NCI-H510A (cell line): Measurements from ENCODE around the gene TUBG1.
A peak's percentile ranks its signal among the peaks of the same experiment; 100 is the strongest.
"Not testable (repeated sequence)": the region's sequence is repeated elsewhere in the genome, so short reads cannot be mapped to it uniquely, and the experiment has no call there.

Experiments
- DNase-seq: peaks from one replicate; lab custom pipeline; 2025; lab: John Stamatoyannopoulos, UW

The TUBG1 gene

DNA sequence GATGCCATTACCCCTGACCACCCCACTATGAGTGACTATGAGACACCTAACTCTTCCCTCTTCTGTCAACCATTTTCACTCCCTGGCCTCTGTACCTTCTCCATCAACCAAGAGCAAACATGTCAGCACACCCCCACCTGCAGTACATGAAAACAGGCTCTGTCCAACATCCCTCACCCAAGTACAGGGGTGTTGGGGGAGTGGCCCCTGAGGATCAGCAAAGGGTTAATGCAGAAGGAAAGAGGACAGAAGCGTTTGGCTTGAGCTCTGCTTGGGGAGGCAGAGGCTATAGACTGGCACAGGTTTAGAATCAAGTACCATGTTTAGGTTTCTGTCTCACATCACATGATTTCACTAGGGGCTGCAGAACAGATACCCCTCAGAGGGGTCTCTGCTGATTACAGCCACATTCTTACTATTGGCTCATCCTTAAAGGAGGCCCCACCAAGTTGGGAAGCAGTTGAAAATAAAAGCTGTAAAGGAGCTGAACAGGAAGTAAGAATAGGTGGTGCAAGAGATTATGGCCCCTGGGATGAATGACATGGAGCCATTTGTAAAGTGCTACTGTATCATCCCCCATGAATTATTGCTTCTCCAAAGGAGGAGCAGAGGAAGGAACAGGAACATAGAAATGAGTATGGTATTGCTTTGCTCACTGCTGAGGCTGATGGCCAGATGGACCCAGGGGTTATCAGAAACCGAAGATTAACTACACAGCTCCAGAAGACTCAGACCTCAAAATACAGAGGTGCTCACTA lies 29.5 kb upstream of the TUBG1 start:
- DNase-seq: no peak

DNA sequence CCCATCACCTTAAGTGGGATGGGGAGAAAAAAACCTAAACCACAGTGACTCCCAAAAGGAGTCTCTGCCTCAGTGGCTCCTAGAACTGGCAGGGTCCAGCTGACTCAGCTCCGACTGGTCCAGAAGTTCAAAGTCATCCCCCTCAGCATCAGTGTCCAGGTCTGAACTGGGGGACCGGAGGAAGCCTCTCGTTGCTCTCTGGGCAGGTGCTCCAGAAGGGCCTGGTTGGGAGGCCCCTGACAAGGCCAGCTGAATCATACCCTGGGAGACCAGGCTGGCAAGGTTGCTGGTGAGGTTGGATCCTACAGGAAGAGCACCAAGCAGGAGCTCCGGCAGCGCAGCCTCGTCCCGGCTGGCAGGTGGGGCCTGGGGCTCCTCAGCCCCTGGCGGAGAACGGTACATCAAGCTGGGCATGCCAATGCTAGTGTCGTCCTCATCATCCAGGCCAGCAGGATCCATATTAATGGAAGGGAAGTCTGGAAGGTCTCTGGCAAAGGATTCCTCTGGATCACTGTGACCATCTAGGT lies 27.7 kb upstream of the TUBG1 start:
- DNase-seq: no peak

DNA sequence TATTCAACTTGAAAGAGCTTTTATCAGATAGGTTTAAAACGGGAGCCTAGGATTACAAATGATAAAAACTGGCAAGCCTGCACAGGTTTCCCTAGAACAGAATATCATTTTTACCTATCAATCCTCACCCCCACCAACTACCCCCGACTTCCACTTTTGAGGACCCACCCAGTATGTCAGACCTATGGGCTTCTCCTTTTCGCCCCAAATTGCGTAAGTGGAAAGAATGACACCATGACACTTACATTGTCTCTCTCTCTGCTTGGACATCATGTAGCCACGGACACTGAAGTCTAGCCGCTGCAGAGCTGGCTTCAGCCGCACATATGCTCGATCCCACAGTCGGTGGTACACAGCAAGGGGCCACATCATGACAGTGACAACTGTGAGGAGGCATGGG lies 24.6 kb upstream of the TUBG1 start:
- DNase-seq: no peak

DNA sequence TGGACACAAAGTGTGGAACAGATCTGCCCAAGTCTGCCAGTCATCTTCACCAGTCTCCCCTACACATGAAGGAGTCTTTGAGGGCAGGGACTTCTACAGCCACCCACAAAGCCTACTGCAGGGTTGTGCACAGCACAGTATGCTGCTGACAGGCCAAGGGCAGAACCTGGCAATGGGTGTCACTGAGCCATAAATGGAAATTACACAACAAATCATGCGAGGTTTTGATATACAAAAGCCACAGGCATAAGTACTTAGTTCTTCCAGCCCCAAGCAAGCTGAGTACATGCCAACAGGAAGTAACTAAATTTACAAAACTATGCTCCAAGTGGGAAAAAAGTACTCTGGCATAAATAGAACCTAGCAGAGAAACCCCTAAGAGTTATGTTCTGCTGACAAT lies 24.1 kb upstream of the TUBG1 start:
- no peak for DNase-seq

DNA sequence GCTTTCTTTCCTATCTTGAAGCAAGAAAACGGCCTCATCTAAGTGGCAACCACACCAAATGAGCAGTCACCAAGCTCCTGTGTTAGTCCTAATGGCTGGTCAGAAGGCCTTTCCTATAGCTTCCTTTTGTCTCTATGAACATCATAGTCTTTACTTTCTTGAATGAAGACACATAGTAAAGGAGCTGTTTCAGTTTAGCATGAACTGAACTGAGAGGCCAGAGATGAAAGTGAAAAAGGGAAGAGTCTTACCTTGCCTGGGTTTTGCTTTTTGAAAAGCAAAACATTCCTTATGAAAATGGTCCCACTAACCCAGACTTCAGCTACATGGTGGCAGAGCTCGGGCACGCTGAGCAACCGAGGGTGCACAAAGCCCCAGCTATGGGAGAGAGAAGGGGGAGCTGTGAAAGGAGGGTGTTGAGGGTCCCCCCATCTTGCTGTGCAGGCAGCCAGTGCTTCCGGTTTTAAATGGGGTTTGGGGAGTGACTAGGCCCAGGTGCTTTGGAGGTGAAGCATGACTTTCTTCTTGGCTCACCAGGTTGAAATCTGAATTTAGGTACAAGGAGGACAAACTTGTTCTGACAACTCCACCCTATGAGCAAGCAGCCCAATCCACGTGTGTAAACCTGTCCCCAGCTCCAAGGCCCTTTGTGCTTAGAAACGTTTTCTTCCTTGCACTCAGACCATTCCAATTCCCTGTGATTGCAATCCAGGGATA lies 22.8 kb upstream of the TUBG1 start:
- no peak for DNase-seq

DNA sequence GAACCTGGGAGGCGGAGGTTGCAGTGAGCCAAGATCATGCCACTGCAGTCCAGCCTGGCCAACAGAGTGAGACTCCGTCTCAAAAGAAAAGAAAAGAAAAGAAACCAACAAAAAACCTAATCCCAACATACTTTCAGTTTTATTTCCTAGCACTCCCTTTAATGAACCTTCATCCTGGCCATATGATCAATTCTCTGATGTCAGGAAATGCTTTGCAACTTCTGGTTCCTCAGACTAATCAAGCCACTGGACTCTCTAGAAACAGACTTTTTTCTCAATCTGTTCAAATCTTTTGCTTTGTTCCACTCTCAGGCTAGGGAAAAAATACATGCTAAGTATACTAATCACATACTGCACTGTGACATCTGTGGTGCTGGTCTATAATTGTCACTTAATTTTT lies 18.6 kb upstream of the TUBG1 start:
- no peak for DNase-seq

DNA sequence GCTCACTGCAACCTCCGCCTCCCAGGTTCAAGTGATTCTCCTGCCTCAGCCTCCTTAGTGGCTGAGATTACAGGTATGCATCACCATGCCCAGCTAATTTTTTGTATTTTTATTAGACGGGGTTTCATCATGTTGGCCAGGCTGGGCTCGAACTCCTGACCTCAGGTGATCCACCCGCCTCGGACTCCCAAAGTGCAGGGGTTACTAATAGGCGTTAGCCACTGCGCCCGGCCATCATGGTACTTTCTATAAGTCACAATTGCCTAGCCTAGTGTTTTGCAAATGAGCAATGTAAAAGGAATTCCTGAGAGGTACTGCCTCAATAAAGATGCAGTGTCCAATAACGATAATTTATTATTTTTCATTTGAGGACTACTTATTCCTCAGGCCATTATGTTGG lies 18.1 kb upstream of the TUBG1 start:
- no peak for DNase-seq

DNA sequence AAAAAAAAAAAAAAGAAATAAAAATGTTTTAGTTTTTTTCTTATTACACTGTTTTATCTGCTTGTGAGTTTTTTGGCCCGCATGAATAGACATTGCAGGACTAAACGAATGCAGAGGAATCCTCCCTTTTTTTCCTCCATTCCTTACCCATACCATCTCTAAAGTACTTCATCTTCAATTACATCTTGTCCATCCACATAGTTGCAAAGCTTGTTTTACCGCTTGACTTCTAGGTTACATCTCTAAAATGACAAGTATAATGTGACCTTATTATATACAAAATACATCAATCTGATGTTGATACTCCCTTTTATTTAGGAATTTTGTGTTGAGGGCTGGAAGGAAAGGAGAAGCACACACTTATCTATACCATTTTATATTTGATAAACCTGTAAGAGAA lies 13.1 kb upstream of the TUBG1 start:
- no peak for DNase-seq

DNA sequence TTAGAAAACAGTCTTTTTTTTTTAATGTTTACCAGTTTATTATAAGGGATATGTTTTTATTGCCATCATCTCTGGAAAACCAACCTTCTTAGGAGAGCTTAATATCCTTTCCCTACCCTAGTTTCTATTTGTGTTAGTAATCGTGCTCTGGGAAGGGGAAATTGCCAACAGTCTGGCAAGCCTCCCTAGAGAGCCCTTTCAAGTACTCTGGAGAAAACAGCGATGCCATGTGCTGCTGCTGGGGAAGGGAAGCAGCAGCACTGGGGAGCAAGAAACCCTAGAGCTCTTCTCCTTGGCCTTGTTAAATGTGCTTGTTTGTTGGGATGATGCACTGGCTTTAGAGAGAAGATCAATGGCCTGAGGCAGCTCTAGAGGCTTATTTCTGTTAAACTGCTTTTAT lies 10.6 kb upstream of the TUBG1 start:
- no peak for DNase-seq

DNA sequence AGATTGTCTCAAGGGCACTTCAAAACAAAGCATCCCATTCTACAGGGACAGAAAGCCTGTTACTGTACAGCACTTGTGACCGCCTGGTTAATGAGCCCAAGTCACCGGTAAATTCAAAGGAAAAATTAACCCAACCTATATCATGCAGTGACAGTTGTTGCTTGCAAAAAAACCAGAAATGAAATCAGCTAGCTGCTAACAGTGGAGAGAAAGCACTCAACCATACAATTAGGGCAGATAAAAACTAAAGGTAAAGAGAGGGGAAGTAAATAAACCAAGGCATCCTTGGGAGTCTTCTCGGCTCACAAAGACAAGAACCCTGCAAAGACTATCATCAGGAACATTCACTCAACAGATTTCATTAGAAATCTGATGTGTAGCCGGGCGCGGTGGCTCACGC lies 6.2 kb upstream of the TUBG1 start:
- no peak for DNase-seq

DNA sequence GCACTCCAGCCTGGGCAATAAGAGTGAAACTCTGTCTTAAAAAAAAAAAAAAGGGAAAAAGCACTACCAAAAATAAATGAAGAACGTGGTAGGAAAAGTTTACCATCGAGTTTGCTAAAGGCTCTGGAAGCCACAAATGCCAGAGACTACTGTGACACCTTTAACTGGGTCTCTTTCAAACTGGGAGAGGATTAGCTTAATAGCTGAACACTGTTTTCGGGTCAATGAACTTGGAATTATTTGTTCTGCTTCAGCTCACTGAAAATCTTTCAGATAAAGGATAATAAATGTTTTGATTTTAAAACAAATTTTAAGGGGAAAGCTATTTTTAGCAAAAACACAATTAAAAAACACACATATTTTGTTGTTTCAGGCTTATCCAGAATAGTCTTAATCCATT lies 1.7 kb upstream of the TUBG1 start:
- DNase-seq: no peak

DNA sequence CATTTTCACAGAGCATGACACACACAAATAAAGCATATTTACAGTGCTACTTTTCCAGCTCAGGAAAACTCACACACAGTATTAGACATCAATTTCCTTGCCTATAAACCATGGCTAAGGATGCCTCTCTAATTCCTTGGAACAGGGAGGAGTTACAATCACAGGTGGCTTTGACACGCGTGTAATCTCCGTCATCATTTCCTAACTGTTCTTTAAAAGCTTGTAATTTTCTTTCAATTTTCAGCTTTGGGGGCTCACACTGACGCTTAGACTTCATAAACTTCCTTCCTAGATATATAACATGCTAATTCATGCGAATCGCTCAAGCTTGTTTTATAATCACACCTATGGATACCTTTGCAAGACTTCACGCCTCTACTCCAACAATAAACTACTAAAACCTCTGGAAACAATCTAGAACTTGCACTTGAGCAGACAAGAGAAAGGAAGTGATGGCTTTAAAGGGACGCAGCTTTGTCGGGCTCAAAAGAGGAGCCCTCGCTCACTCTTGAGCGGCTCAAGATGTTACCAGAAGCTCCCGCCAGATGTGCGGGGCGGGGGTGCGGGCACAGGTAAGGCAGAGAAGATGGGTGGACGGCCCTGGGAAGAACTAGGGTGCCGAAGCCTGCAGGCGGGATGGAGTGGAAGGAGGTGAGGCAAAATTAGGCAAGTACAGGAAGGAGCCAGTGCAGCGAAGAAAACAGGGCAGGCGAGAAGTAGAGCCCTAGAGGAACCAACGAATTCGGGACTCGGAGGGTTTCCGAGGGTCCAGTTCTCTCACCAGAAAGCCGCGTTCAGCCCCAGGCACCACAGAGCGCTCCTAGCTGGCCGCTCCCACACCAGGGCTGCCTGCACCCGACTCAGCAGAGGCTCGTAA lies 940 bp upstream of the TUBG1 start:
- no peak for DNase-seq

DNA sequence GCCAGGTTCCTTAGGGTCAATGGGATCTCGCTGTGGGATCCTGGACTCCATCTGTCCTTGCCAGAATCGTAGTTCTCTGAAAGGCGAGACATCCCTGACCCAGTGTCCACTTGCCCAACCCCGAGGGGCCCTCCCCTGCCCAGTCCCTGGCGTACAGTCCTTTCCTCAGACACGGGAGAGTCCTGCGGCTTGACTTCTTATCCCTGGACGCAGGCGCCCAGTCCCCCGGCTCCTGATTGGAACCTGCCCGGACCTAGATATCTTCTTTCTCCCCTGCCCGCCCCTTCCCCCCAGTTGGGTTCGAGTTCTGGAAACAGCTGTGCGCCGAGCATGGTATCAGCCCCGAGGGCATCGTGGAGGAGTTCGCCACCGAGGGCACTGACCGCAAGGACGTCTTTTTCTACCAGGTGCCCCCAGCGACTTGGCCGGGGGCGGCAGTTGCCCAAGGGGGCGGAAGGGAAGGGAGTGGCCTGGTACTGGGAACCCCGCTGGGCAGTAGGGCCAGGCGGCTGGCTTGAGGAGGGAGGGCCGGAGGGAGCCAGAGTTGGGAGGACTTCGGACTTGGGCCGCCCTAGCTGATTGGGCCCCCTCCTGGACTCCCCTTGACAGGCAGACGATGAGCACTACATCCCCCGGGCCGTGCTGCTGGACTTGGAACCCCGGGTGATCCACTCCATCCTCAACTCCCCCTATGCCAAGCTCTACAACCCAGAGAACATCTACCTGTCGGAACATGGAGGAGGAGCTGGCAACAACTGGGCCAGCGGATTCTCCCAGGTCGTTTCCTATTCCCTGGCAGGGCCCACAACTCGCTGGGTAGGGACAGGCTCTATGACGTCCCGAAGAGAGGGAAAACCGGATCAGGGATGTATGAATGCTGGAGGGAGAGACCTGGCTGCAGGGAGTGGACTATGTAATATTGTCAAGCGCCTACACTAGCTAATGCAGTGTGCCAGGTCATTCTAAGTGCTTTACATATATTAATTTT lies 625 bp downstream of the TUBG1 start:
- DNase-seq: not testable (repeated sequence)

DNA sequence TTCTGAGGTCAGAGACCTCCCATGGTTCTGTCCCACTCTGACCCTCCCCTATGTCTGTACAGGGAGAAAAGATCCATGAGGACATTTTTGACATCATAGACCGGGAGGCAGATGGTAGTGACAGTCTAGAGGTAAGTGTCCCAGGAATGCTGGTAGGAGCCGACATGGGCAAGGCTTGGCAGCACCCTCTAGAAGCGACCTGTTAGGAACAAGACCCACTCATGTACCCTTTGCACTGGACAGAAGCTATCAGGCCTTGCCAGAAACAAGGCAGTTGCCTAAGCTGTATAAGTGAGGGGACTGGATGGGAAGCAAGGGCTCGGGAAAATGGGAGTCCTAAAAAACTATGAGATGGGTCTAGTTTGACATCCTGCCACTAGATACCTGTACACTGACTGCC lies 2.5 kb downstream of the TUBG1 start:
- no peak for DNase-seq

DNA sequence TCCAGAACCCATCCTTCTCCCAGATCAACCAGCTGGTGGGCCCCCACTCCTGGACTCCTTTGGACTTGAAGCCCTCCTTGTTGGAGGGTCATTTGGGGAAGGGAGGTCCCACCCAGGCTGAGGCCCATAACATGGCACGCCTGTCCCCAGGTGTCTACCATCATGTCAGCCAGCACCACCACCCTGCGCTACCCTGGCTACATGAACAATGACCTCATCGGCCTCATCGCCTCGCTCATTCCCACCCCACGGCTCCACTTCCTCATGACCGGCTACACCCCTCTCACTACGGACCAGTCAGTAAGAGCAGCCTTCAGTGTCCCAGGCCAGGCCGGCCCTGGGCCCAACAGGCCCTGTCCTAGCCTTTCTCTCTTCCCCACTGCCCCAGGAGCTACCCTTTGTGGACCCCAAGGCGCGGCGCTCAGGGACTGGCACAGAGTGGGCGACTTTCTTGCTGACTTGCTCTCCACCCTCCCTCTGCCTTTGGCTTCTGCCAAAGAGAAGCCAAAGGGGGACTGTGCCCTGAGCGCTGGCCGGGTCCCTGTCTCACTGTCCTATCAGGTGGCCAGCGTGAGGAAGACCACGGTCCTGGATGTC lies 4.3 kb downstream of the TUBG1 start:
- DNase-seq: no peak

DNA sequence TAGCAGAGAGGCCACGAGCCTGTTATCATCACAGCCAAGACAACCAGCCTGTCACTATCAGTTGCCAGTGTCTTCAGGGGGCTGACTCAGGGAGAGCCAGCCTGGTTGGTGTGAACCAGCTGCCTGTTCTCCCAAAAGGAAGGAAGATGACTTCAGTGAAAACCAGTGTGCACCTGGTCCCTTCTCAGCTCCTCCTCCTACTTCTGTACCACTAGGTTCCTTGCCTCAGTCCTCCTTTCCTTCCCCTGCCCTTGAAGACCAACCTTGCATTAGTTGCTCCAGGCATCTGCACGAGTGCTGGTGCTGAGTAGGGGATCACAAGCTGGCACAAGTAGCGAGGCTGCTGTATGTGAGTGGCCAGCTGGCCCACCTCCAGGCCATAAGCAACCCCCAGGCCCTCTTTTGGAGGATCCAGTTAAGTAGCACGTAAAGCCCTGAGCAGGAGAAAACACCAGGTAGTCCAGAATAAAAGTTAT lies 8.5 kb downstream of the TUBG1 start:
- no peak for DNase-seq

DNA sequence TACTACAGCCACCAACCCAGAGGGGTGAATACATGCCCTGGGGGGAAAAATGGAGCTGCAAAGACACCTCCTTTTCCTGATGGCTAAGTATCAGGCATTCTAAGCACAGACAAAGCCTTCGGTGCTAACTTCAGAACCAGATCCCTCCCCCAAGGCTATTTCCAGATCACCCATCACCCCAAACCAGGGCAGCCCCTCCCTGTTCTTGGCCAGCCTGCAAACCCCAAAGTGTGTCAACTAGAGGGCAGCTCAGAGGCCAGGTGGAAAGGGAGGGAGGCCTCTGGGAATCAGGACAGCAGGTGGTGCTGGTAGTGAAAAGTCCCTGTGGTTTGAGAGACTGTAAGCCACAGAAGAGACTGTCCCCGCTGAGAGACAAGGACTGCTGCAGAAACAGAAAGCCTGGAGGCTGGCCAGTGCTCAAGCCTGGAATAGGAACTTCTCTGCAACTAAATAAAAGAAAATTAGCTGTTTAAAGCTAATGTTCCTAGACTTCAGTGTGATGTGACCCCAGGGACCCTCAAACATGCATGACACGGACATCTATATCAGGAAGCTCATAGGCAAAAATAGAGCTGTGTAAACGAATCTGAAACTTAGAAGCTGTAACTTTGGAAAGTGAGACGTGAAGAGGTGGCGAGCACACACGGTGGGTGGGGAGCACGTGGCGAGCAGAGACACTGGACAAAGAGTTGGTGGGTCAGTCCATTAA lies 9.1 kb downstream of the TUBG1 start:
- peak; percentile 36 for DNase-seq

DNA sequence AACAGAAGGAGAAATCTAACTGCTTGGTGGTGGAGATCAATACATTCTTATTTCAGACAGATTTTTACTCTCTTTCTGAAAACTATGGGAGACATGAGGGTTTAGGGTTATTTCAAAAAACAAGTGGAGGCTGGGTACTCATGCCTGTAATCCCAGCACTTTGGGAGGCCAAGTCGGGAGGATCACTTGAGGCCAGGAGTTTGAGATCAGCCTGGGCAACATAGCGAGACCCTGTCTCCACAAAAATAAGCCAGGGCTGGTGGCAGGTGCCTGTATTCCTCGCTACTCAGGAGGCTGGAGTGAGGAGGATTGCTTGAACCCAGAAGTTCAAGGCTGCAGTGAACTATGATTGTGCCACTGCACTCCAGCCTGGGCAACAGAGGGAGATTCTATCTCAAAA lies 12.5 kb downstream of the TUBG1 start:
- not testable (repeated sequence) for DNase-seq

DNA sequence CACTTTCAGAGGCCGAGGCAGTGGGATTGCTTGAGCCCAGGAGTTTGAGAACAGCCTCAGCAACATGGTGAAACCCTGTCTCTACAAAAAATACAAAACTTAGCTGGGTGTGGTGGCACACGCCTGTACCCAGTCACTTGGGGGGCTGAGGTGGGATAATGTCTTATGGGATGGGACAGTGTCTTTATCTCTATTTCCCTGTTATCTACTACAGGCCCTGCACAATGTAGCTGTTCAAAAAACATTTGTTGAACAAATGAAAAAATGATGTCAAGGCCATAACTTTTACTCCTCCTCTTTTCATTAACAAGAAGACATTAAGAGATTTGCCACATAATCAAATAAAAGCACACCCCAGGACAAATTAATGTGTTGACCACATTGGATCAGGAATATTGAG lies 13.8 kb downstream of the TUBG1 start:
- no peak for DNase-seq
